T-helper 17 cell (primary cell): ENCODE results near the gene SLC45A3. TPM values are rescaled to one million over a fixed set of nuclear protein-coding genes. Genes with fewer than 3 reads are reported as not detected.

ENCODE experiments used
- ATAC-seq: fragments of 150-1000 bp; cut with Tn5 transposase; 2 replicates; pipeline ENCODE4 v1.10.0; 2021; ENCODE audit warnings: mild to moderate bottlenecking, moderate library complexity
- DNase-seq, 3 donors: peaks; one replicate each; pipeline versions ENCODE4 v3.0.0 to v3.0.0-alpha.2; 2020 to 2021
- H3K9me3 ChIP-seq: one replicate; pipeline ENCODE4 v1.7.0; 2013; ENCODE audit warnings: low read length, mild to moderate bottlenecking; ENCODE audit not compliant: control insufficient read depth, poor library complexity, severe bottlenecking
- H3K27ac Mint-ChIP-seq: one replicate; pipeline ENCODE4 v1.8.0; 2022; ENCODE audit warnings: mild to moderate bottlenecking, moderate library complexity, mixed read lengths
- H3K27me3 Mint-ChIP-seq: one replicate; pipeline ENCODE4 v1.8.0; 2022; ENCODE audit warnings: mixed read lengths
- H3K36me3 Mint-ChIP-seq: one replicate; pipeline ENCODE4 v1.8.0; 2022; ENCODE audit warnings: low read depth, mixed read lengths
- H3K4me1 Mint-ChIP-seq: one replicate; pipeline ENCODE4 v1.8.0; 2022; ENCODE audit warnings: mild to moderate bottlenecking, mixed read lengths
- H3K4me3 Mint-ChIP-seq: one replicate; pipeline ENCODE4 v1.8.0; 2022; ENCODE audit warnings: mild to moderate bottlenecking, moderate library complexity, mixed read lengths
- total RNA-seq, 4 donors: library from RNA in 2 of 4; stranded (reverse) in 2 of 4; gene quantifications; one replicate each; pipeline ENCODE4 v1.2.3 and lab custom pipeline; 2022 to 2026

SLC45A3 gene
- total RNA-seq, 2 donors from 2014 or later: 0.80 to 1.7 TPM

GRCh38 chr1:205615789-205616188, 64.5 kb downstream of the SLC45A3 start:
- no peaks in the 10 kb centered on the region for H3K9me3 ChIP-seq

GRCh38 chr1:205613854-205614412, 66.4 kb downstream of the SLC45A3 start:
- no peaks in the 10 kb centered on the region for H3K27me3 Mint-ChIP-seq
- H3K27ac Mint-ChIP-seq: no peak overlapping the region
- H3K36me3 Mint-ChIP-seq: no peaks in the 10 kb centered on the region
- ATAC-seq: no peak
- H3K4me1 Mint-ChIP-seq: peaks cover 27% of the 10 kb centered on the region
- no peak overlapping the region for H3K4me3 Mint-ChIP-seq
- H3K9me3 ChIP-seq: no peaks in the 10 kb centered on the region
- DNase-seq: no peak

More at GRCh38 chr1:205615789-205616188, 64.5 kb downstream of the SLC45A3 start:
- Mint-ChIP-seq H3K27ac (no peak overlapping the region), H3K36me3 (peaks cover 5% of the 10 kb centered on the region), H3K4me3 (no peak overlapping the region), H3K27me3 (no peaks in the 10 kb centered on the region), H3K4me1 (peaks cover 28% of the 10 kb centered on the region)
- DNase-seq (no peak), ATAC-seq (no peak)

GRCh38 chr1:205612556-205612955, 67.8 kb downstream of the SLC45A3 start:
- H3K9me3 ChIP-seq: no peaks in the 10 kb centered on the region
- no peaks in the 10 kb centered on the region for H3K36me3 Mint-ChIP-seq
- DNase-seq: no peak
- no peak overlapping the region for H3K27ac Mint-ChIP-seq
- no peak overlapping the region for H3K4me3 Mint-ChIP-seq
- no peaks in the 10 kb centered on the region for H3K27me3 Mint-ChIP-seq
- ATAC-seq: no peak
- H3K4me1 Mint-ChIP-seq: peaks cover 29% of the 10 kb centered on the region

- no peak overlapping the region for H3K4me3 Mint-ChIP-seq
- DNase-seq (no peak), ATAC-seq (no peak)
- H3K36me3 Mint-ChIP-seq: no peaks in the 10 kb centered on the region
- H3K27ac Mint-ChIP-seq: peak overlapping the region; percentile 81
- no peaks in the 10 kb centered on the region for H3K27me3 Mint-ChIP-seq
- no peaks in the 10 kb centered on the region for H3K9me3 ChIP-seq
- H3K4me1 Mint-ChIP-seq: peaks cover 29% of the 10 kb centered on the region
Observed at GRCh38 chr1:205612104-205612503, 68.2 kb downstream of the SLC45A3 start.

GRCh38 chr1:205610901-205611466, 69.3 kb downstream of the SLC45A3 start:
- H3K9me3 ChIP-seq: no peaks in the 10 kb centered on the region
- DNase-seq: no peak
- no peak for ATAC-seq
- Mint-ChIP-seq H3K27ac (peak overlapping the region; percentile 81), H3K27me3 (no peaks in the 10 kb centered on the region), H3K4me3 (peak overlapping the region; percentile 72), H3K4me1 (peaks cover 29% of the 10 kb centered on the region), H3K36me3 (no peaks in the 10 kb centered on the region)

- H3K4me3 Mint-ChIP-seq: no peak overlapping the region
- ATAC-seq: no peak
Observed at GRCh38 chr1:205610036-205610435, 70.3 kb downstream of the SLC45A3 start.

More at GRCh38 chr1:205610036-205610435, 70.3 kb downstream of the SLC45A3 start:
- no peak for DNase-seq
- H3K9me3 ChIP-seq: no peaks in the 10 kb centered on the region
- H3K27me3 Mint-ChIP-seq: no peaks in the 10 kb centered on the region
- peaks cover under 1% of the 10 kb centered on the region for H3K36me3 Mint-ChIP-seq
- H3K4me1 Mint-ChIP-seq: peaks cover 27% of the 10 kb centered on the region
- peak overlapping the region; percentile 43 for H3K27ac Mint-ChIP-seq

Other genes starting within 250 kb of the SLC45A3 start
- gene BLACAT1, start 224.5 kb downstream of the SLC45A3 start, total RNA-seq: under 1 TPM; 0.10 TPM
- gene CDK18, start 175.8 kb downstream of the SLC45A3 start, total RNA-seq: 1 to 10 TPM in 1 of 2 donors, under 1 TPM in 1; 0.94 to 1.7 TPM
- gene ELK4, start 48.5 kb downstream of the SLC45A3 start, total RNA-seq: 100 to 1,000 TPM in 1 of 2 donors, 10 to 100 TPM in 1; 92.8 to 100 TPM
- gene NUCKS1, start 69.7 kb upstream of the SLC45A3 start, total RNA-seq: 10 to 100 TPM; 68.7 to 73.2 TPM
- gene RAB29, start 95.0 kb upstream of the SLC45A3 start, total RNA-seq: 10 to 100 TPM; 30.5 to 38.2 TPM
- 10 to 100 TPM; 33.5 to 36.2 TPM for gene SLC41A1, start 132.7 kb upstream of the SLC45A3 start, total RNA-seq
- gene PM20D1, start 169.6 kb upstream of the SLC45A3 start, total RNA-seq: 1 to 10 TPM; 1.1 to 1.9 TPM